Smooth muscle cell (in vitro differentiated cells): ENCODE results near the gene KCNQ1. TPM values are rescaled to one million over a fixed set of nuclear protein-coding genes. Genes with fewer than 3 reads are reported as not detected.

Experiments
- DNase-seq: peaks from one replicate; lab custom pipeline; 2025; ENCODE audit not compliant: unreplicated experiment; lab: John Stamatoyannopoulos, UW
- H2AFZ ChIP-seq: fragments of 200-600 bp; sonication (generic); 2 replicates; pipeline ENCODE4 v1.6.0; 2016; ENCODE audit warnings: antibody characterized with exemption, low read depth, mild to moderate bottlenecking
- H3F3A ChIP-seq: fragments of 200-600 bp; sonication (generic); 2 replicates; pipeline ENCODE4 v1.6.0; 2017; ENCODE audit warnings: antibody characterized with exemption, low read depth
- H3K27ac ChIP-seq: fragments of 200-600 bp; sonication (generic); 2 replicates; pipeline ENCODE4 v1.5.1; 2016; ENCODE audit warnings: low read depth, mild to moderate bottlenecking
- H3K27me3 ChIP-seq: fragments of 200-600 bp; sonication (generic); 2 replicates; pipeline ENCODE4 v1.6.1; 2016; ENCODE audit warnings: low read depth, mild to moderate bottlenecking
- H3K36me3 ChIP-seq: fragments of 200-600 bp; sonication (generic); 2 replicates; pipeline ENCODE4 v1.5.1; 2016; ENCODE audit warnings: low read depth
- H3K4me1 ChIP-seq: fragments of 200-600 bp; sonication (generic); 2 replicates; pipeline ENCODE4 v1.5.1; 2016; ENCODE audit warnings: low read depth
- H3K4me2 ChIP-seq: fragments of 200-600 bp; sonication (generic); 2 replicates; pipeline ENCODE4 v1.6.0; 2016; ENCODE audit warnings: mild to moderate bottlenecking
- H3K4me3 ChIP-seq: fragments of 200-600 bp; sonication (generic); 2 replicates; pipeline ENCODE4 v1.5.1; 2016; ENCODE audit warnings: mild to moderate bottlenecking
- H3K79me2 ChIP-seq: fragments of 200-600 bp; sonication (generic); 2 replicates; pipeline ENCODE4 v1.6.0; 2016; ENCODE audit warnings: low read depth, mild to moderate bottlenecking
- H3K9ac ChIP-seq: fragments of 200-600 bp; sonication (generic); 2 replicates; pipeline ENCODE4 v1.6.0; 2016; ENCODE audit warnings: low read depth
- H3K9me3 ChIP-seq: fragments of 200-600 bp; sonication (generic); replicated peaks from 2 replicates; pipeline ENCODE4 v1.5.1; 2016; ENCODE audit warnings: low read depth
- H4K20me1 ChIP-seq: fragments of 200-600 bp; sonication (generic); 2 replicates; pipeline ENCODE4 v1.6.0; 2016; ENCODE audit warnings: low read depth
- WGBS: methylation state at CpG from one replicate; pipeline ENCODE4 v1.1.7; 2016; ENCODE audit warnings: low lambda C conversion rate; 5-methylcytosine and 5-hydroxymethylcytosine counted together
- polyA plus RNA-seq: library from polyadenylated mRNA; unstranded; fragments of >200 nt; fragmentation: Nextera tagmentation; extraction: Ambion mirVana; gene quantifications from 2 replicates; pipeline ENCODE4 v1.2.1, GENCODE V29; 2016
- total RNA-seq: library from RNA; depleted of rRNA; stranded (reverse); fragments of >200 nt; gene quantifications from 2 replicates; pipeline ENCODE4 v1.2.3, GENCODE V29; 2014
- TF ChIP-seq, protein P1 (sequence below): fragments of 200-600 bp; sonication (generic); IDR thresholded peaks from 2 replicates; pipeline ENCODE4 v1.5.1; 2017; ENCODE audit warnings: borderline replicate concordance, mild to moderate bottlenecking, antibody characterized with exemption; ENCODE audit not compliant: insufficient read depth, poor library complexity, severe bottlenecking

Gene KCNQ1
- total and polyA plus RNA-seq, 2 experiments from 2014 or later, result 1.3 to 2.3 TPM

DNA sequence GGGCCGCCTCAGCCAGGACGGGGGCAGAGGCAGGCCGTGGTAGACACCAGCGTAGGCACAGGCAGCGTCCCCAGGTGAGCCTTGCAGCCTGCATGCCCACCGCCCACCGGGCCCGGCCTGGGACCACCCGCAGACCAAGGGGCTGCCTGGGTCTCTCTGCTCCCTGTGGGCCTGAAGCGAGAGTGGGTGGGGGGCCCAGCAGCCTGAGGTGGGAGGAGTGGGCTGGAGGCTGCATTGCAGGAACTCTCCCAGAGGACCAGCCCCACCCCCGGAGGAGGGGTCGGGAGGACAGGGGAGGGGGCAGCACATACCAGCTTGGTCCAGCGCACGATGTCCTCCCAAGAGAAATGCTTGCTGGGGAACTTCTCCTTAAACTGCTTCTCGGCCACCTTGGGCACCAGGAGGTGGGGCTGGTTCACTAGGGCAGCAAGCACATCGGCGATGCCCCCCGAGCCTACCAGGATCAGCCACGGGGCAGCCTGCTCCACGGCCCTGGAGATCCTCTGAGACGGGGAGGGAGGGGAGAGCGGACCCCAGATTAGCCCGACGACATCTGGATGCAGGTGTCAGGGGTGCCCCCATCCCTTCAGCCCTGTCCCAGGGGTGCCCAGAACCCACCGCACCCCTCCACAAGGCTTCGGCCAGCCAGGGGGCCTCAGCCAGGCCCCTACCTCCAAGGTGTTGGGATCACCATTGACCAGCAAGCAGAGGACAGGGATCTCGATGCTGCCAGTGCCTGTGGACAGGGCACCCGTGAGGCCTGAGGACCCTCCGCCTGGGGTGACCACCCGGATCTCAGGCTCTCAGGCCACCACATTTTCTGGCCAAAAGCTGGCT, 26.7 kb upstream of the KCNQ1 start:
- H3K79me2 ChIP-seq, result no peaks in the 10 kb centered on the region
- H4K20me1 ChIP-seq, result no peaks in the 10 kb centered on the region
- no peak overlapping the region for H3K4me2 ChIP-seq
- no peaks in the 10 kb centered on the region for H3K9me3 ChIP-seq
- no peak for DNase-seq
- H3K9ac ChIP-seq, result no peak overlapping the region
- H3F3A ChIP-seq, result no peaks in the 10 kb centered on the region
- H2AFZ ChIP-seq, result no peak overlapping the region
- TF ChIP-seq, protein P1, sequence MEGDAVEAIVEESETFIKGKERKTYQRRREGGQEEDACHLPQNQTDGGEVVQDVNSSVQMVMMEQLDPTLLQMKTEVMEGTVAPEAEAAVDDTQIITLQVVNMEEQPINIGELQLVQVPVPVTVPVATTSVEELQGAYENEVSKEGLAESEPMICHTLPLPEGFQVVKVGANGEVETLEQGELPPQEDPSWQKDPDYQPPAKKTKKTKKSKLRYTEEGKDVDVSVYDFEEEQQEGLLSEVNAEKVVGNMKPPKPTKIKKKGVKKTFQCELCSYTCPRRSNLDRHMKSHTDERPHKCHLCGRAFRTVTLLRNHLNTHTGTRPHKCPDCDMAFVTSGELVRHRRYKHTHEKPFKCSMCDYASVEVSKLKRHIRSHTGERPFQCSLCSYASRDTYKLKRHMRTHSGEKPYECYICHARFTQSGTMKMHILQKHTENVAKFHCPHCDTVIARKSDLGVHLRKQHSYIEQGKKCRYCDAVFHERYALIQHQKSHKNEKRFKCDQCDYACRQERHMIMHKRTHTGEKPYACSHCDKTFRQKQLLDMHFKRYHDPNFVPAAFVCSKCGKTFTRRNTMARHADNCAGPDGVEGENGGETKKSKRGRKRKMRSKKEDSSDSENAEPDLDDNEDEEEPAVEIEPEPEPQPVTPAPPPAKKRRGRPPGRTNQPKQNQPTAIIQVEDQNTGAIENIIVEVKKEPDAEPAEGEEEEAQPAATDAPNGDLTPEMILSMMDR, result no peak
- 92% methylated on average over 26 of the region's 30 CpGs for WGBS
- no peak overlapping the region for H3K27ac ChIP-seq
- no peaks in the 10 kb centered on the region for H3K4me1 ChIP-seq
- H3K4me3 ChIP-seq, result no peak overlapping the region
- no peaks in the 10 kb centered on the region for H3K36me3 ChIP-seq
- H3K27me3 ChIP-seq, result no peaks in the 10 kb centered on the region

DNA sequence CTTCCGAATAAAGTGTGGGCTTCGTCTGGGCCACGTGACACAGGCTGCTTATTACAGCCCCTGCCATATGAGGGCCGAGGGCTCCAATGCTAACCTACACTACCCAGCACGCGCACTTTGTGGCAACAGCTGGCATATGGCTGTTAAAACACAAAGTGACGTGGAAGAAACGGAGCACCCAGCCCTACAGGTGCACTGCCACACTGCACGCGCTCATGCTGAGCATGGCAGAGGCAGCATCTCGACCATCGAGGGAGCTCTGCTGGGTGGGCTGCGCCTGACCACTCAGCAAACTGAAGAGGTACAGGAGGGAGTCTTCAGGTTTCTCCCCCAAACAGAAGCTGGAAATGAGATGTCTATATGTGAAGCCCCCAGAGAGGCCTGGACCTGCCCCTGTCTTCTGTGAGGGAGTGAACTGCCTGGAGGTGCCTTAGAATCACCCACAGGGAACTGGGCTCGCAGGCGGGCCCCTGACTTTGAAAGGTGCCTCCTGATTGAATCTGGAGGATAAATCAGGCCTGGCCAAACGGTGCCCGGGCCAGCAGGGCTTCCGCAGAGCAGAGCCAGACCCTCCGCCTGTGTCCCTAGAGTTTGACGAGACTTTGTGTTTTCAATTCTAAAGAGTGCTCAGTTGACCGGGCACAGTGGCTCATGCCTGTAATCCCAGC, 26.0 kb upstream of the KCNQ1 start:
- Histone ChIP-seq H3K9ac (no peak overlapping the region), H3K27ac (no peak overlapping the region), H3K9me3 (no peaks in the 10 kb centered on the region), H3K36me3 (no peaks in the 10 kb centered on the region), H4K20me1 (no peaks in the 10 kb centered on the region), H3K27me3 (no peaks in the 10 kb centered on the region), H2AFZ (no peak overlapping the region), H3K4me3 (no peak overlapping the region), H3F3A (no peaks in the 10 kb centered on the region), H3K4me2 (no peak overlapping the region), H3K4me1 (no peaks in the 10 kb centered on the region), H3K79me2 (no peaks in the 10 kb centered on the region)
- WGBS, result 95% methylated on average over 21 of the region's 21 CpGs
- TF ChIP-seq, protein P1, result no peak
- no peak for DNase-seq

- H3K4me3 ChIP-seq, result no peak overlapping the region
- H3K27ac ChIP-seq, result no peak overlapping the region
- no peaks in the 10 kb centered on the region for H3K36me3 ChIP-seq
- TF ChIP-seq, protein P1, result peak; percentile 84
- no peaks in the 10 kb centered on the region for H3K4me1 ChIP-seq
- 64% methylated on average over 33 of the region's 36 CpGs for WGBS
- H3K27me3 ChIP-seq, result no peaks in the 10 kb centered on the region
- DNase-seq, result no peak
- no peak overlapping the region for H3K4me2 ChIP-seq
- no peaks in the 10 kb centered on the region for H3F3A ChIP-seq
- no peaks in the 10 kb centered on the region for H3K79me2 ChIP-seq
- no peak overlapping the region for H3K9ac ChIP-seq
- no peaks in the 10 kb centered on the region for H3K9me3 ChIP-seq
- no peaks in the 10 kb centered on the region for H4K20me1 ChIP-seq
- peak overlapping the region; percentile 72 for H2AFZ ChIP-seq
Measured at GRCh38 chr11:2419638-2420501, 24.9 kb upstream of the KCNQ1 start.
